WI38 (cell line): Measurements from ENCODE around the gene TUBA1C.
A peak's percentile ranks its signal among the peaks of the same experiment; 100 is the strongest.

ENCODE experiments used
- H3K4me3 ChIP-seq: 2 replicates; pipeline ENCODE4 v1.5.1; 2011; ENCODE audit warnings: low read depth, mild to moderate bottlenecking, control low read depth, low read length
- CTCF ChIP-seq: IDR thresholded peaks from 2 replicates; pipeline ENCODE4 v1.5.1; 2012; ENCODE audit warnings: low read depth, mild to moderate bottlenecking, control low read depth, low read length

TUBA1C gene

GRCh38 chr12:49227713-49228112, 37.2 kb upstream of the TUBA1C start:
- no peak for TF ChIP-seq CTCF

GRCh38 chr12:49228653-49229052, 36.2 kb upstream of the TUBA1C start:
- no peak for TF ChIP-seq CTCF
- H3K4me3 ChIP-seq = no peak overlapping the region

More at GRCh38 chr12:49227713-49228112, 37.2 kb upstream of the TUBA1C start:
- no peak overlapping the region for H3K4me3 ChIP-seq

- H3K4me3 ChIP-seq = no peak overlapping the region
- TF ChIP-seq CTCF = no peak
Observed at GRCh38 chr12:49230176-49230804, 34.6 kb upstream of the TUBA1C start.

GRCh38 chr12:49230805-49231194, 34.1 kb upstream of the TUBA1C start:
- H3K4me3 ChIP-seq = no peak overlapping the region
- no peak for TF ChIP-seq CTCF

- no peak for TF ChIP-seq CTCF
- no peak overlapping the region for H3K4me3 ChIP-seq
Observed at GRCh38 chr12:49231878-49232655, 32.8 kb upstream of the TUBA1C start.

GRCh38 chr12:49232940-49233841, 31.7 kb upstream of the TUBA1C start:
- H3K4me3 ChIP-seq = peak overlapping the region; percentile 36
- TF ChIP-seq CTCF = no peak
